Measurements from ENCODE around the gene KNDC1.

DNA sequence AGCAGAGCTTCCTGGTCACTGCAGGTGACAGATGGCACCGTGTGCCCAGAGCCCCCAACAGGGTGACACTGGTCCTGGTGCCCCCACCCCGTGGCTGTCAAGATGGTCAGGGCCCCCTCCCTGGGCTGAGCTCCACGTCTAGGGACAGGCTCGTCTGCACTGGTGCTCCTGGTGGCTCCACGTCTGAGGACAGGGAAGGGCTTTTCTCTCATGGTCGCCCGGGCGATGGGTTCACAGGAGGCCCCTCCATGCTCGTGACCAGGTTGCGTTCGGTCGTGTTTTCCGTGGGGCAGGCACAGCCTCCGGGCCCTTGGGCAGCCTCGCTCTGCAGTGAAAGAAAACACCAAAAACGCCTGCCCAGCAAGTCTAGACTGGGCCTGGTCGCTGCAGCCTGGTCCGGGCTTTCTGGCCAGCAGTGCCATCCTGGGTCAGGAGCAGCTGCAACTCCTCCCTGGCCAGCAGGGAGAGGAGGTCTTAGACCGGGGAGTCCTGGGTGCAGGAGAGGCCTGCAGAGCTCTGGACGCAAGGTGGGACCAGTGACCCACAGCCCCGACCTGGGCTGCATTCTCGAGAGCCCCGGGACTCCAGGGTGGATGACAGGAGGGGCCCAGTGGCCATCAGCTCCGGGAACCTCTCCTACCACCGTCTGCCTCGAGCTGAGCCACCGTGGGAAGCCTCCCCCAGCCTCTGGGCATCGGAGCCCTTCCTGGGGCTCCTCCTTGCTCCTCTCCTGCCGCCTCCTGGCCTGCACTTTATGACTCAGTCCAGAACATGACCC is 42.1 kb downstream of the KNDC1 start:
- TF ChIP-seq, protein P1, sequence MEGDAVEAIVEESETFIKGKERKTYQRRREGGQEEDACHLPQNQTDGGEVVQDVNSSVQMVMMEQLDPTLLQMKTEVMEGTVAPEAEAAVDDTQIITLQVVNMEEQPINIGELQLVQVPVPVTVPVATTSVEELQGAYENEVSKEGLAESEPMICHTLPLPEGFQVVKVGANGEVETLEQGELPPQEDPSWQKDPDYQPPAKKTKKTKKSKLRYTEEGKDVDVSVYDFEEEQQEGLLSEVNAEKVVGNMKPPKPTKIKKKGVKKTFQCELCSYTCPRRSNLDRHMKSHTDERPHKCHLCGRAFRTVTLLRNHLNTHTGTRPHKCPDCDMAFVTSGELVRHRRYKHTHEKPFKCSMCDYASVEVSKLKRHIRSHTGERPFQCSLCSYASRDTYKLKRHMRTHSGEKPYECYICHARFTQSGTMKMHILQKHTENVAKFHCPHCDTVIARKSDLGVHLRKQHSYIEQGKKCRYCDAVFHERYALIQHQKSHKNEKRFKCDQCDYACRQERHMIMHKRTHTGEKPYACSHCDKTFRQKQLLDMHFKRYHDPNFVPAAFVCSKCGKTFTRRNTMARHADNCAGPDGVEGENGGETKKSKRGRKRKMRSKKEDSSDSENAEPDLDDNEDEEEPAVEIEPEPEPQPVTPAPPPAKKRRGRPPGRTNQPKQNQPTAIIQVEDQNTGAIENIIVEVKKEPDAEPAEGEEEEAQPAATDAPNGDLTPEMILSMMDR (IDR thresholded peaks at IDR 0.05): no peak
- no peak for TF ChIP-seq POLR2A (IDR thresholded peaks at IDR 0.05)
